Lower leg skin (tissue), 3 donors: ENCODE data around the gene STAC2.

ENCODE experiments used
- CTCF ChIP-seq, 3 donors: fragments of 450-650 bp; IDR thresholded peaks; one replicate each; pipeline ENCODE4 v1.5.1; 2016; ENCODE audit warnings: antibody characterized with exemption in 3 of 3, mild to moderate bottlenecking in 3 of 3, moderate library complexity in 2 of 3
- POLR2A ChIP-seq, 2 donors: fragments of 450-650 bp; IDR thresholded peaks; one replicate each; pipeline ENCODE4 v1.6.1; 2016 to 2017; ENCODE audit warnings: antibody characterized with exemption in 2 of 2, mild to moderate bottlenecking in 1 of 2, moderate library complexity in 1 of 2

- TF ChIP-seq POLR2A (IDR thresholded peaks at IDR 0.05), result no peak
- peak in 1 of 3 donors; percentile 91 for TF ChIP-seq CTCF (IDR thresholded peaks at IDR 0.05)
Observed at GRCh38 chr17:39244600-39245570, 19.1 kb upstream of the STAC2 start.
